Retina (tissue), 1 donor: ENCODE data around the gene TRAF1.

Source experiments
- DNase-seq: peaks from one replicate; pipeline ENCODE4 v3.0.0-alpha.2; 2016

The TRAF1 gene

DNA sequence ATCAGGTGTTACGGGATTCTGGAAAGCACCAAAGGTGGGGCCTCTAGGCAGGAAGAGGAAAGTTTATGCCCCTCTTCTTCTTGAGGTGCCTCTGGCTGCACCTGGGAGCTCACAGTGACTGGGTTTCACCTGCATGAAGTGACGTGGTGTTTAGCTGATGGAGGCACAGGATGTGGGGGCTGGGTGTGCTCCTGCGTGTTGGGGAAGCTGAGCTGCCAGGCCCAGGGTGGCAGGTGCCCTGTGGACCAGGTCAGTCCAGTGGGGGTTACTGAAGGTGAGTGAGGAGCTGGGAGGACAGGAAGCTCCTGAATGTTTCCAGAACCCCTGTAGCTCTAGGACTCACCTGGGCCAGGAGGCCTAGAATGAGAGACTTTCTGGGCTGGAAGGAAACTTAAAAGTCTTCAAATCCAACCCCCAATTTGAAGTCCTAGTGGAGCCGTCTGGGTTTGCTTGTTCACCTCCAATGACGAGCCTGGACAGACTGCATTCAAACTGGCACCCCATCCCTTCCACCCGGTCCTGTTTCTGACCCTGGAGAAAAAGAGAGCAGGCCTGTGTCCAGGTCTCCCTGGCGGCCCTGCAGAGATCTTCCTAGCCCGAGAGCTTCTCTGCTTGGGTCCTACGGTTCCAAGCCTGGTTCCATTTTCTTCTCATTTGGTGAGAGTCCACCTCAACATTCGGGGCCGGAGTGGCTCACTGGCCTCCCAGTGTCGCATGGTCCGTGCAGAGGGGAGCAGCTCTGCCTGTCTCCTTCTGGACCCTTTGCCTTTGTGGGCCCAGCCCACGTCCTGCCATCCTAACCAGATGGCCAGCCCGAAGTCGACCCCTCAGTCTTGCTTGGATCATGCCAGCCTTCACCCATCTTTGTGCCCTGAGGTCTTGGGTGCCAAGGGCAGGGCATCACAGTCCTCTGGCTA, 22.3 kb downstream of the TRAF1 start:
- no peak for DNase-seq

- DNase-seq: no peak
Measured at GRCh38 chr9:120902569-120903535, 23.7 kb downstream of the TRAF1 start.

DNA sequence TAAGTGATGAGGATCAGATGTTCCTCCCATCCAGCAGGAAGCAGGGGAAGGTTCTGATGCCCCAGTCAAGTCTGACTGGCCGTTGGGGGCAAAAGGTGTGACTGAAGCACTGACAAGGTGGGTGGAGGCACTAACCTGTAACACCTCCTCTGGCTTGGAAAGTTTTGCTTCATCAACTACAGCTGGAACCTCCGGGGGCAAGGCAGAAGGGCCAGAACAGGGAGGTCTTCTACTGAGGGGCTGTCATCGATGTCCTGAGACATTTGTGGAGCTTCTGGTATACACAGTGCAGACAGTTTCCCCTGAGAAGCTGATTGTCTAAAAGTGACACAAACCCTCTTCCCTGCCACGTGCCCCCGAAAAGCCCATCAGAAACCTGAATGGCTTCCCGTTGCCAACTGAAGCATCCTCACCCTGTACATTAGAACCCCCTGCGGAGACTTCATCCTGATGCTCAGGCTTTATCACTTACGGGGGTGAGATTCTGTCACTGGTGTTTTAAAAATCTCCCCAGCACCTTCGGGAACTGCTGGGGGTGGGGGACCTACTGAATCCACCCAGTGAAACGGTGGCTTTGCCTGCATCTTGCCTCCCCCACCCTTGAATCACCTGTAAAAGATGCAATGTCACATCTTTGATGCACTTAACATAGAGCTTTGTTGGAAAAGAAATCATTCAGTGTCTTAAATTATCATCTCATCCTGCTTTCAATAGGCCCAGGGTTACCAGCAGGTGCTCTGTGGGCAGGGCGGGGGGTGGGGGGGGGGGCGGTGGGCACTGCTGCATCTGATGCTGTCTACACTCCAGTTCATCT, 24.6 kb downstream of the TRAF1 start:
- no peak for DNase-seq

DNA sequence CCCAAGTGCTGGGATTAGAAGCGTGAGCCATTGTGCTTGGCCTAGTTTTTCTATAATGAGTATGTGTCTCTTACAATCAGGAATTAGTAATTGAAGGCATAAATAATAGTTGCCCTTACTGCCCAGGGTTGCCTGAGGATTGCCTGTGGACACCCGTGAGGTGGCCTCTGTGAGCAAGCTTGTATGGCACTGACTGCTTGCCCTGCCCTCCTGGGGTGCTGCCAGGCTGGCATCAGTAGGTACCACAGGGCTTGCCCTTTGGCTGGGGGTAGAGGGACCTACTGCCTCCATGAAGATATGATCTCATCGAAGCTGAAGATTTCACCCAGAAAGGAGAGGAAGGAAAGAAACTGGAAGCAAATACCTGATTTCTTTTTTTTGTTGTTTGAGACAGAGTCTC, 25.8 kb downstream of the TRAF1 start:
- DNase-seq: no peak

DNA sequence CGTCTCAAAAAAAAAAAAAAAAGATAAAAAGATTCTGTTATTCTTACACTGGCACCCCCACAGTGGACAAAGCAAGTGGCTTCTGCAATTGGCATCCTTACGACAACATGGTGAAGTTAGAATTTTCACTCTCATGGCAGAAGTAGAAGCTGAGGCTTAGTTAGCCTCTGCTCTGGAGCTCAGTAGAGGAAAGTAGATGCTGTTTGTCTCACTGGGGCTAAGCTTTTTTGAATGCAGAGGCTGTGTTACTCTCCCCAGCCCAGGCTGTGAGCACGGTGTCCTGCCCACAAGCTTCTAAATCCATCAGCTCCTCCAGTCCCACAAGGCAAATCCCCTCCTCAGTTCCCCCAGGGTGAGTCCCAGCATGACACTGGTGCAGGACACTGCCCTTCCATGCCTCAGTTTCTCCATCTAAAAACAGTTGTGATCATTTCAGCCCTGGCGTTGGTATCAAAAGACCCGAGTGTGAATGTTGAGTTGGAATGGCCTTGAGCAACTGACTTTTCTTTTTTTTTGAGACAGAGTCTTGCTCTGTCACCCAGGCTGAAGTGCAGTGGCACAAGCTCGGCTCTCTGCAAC, 27.0 kb downstream of the TRAF1 start:
- no peak for DNase-seq

- no peak for DNase-seq
Measured at GRCh38 chr9:120898396-120898795, 28.2 kb downstream of the TRAF1 start.

- DNase-seq: no peak
Measured at GRCh38 chr9:120895951-120896350, 30.6 kb downstream of the TRAF1 start.

- DNase-seq: peak; percentile 71
Measured at GRCh38 chr9:120894321-120895148, 32.1 kb downstream of the TRAF1 start.

- DNase-seq: peak; percentile 46
Measured at GRCh38 chr9:120893611-120894307, 32.8 kb downstream of the TRAF1 start.

DNA sequence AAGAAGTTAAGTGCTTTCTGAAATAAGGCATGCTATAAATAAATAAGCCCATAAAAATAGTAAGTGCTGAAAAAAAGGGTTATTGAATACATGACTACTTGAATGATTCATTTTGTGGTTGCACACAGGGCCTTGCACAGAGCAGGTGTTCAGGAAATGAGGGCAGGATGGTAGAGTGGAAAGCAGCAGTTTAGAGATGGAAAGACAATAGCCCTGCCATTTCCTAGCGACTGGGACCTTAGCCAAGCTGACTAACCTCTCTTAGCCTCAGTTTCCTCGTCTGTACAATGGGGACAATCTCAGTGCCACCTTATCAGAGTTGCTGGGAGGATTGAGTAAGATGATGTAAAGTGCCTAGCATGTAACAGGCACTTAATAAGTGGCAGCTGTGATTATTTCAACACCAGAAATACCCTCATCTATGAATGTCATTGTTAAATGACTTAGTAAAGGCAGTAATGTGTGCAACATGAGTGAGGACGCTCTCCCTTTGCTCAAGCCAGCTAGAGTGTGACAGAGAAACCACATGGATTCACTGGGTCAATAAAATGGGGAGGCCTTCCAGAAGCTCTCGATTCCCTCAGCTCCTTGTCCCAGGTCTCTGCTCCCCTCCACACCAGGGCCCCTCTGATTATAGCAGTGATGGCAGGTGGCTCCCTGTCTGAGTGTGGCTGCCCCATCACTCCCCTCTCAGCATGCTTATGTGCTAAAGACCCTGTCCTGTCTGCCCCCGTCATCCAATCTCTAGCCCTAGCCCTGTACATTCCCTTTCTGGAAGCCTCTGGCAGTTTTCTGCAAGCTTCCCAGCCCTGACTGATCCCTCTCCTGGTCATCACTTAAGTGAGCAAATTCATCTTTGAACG, 33.6 kb downstream of the TRAF1 start:
- peak; percentile 31 for DNase-seq

- DNase-seq: no peak
Measured at GRCh38 chr9:120891884-120892747, 34.5 kb downstream of the TRAF1 start.

DNA sequence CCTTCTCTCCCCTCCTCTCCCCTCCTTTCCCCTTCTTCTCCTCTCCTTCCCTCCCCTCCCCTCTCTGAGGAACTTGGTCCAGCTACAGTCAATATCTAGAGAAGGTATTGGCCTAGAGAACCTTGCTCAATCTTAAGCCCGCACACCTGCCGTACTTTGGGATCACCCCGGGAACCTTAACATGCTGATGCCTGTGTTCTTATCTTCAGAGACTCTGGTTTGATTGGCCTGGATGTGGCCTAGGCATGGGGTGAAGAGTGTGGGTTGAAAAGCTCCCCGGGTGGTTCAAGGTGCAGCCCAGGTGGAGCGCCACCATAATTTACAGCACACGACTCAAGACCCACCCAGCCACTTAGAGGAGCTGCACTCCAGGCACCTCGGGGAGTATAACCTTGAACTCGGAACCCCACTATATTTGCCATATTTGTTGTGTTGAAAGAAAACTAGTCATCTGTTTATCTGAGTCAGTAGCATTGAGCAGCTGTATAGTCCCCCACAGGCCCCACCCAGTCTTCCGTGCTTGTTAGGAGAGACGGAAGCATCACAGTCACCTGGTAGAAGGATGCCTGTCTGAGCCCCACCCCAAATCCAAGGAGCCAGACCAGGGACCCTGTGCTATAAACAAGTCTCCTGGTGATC, 35.2 kb downstream of the TRAF1 start:
- DNase-seq: no peak

GRCh38 chr9:120890320-120891244, 36.0 kb downstream of the TRAF1 start:
- no peak for DNase-seq

- DNase-seq: no peak
Measured at GRCh38 chr9:120889606-120890271, 36.9 kb downstream of the TRAF1 start.

DNA sequence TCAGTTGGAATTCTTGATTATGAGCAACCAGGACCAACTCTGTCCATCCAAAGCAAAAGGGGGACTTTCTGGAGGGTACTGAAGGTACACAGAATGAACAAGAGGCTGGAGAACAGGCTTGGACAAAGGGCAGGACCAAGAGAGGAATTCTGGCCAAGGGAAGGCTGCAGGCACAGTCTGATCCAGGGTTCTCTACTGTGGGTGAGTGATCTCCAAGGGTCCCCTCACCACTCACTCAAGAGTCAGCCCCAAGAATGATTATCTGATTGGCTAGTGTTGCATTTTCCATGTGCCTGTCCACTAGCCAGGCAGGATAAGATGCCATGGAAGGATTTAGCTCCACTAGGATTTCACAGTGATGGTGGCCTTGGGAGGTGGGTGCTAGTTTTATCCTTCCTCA, 38.0 kb downstream of the TRAF1 start:
- no peak for DNase-seq

GRCh38 chr9:120886490-120886967, 40.1 kb downstream of the TRAF1 start:
- no peak for DNase-seq
